Erythroblast (primary cell): ENCODE results near the gene TAAR5.

Source experiments
- GATA1 ChIP-seq: IDR thresholded peaks from 2 replicates; pipeline ENCODE4 v1.6.1; 2011; ENCODE audit warnings: low read depth, mild to moderate bottlenecking, control low read depth, low read length, moderate library complexity
- POLR2A ChIP-seq: IDR thresholded peaks from 2 replicates; pipeline ENCODE4 v1.6.1; 2011; ENCODE audit warnings: mild to moderate bottlenecking, low read length

DNA sequence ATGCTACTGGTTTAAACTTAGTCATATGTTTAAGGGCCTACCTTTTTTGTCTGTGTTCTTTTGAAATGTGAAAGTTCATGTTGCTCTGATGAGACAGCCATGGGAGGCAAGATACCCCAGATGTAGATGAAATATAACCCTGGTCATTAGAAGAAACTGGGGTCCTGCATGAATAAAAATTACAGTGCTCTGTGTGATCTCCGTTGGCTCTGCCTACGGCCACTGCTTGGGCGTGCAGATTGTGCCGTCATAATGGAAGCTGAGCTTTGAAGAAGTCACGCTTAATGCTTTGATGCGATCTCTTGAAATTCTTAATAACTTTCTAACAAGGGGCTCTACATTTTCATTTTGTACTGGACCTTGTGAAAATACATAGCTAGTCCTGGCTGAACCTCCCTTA lies 34.6 kb upstream of the TAAR5 start, which contains the start of gene TAAR2:
- TF ChIP-seq POLR2A (no peak), GATA1 (no peak)
